Measurements from ENCODE around the gene CEP126.

The CEP126 gene

DNA sequence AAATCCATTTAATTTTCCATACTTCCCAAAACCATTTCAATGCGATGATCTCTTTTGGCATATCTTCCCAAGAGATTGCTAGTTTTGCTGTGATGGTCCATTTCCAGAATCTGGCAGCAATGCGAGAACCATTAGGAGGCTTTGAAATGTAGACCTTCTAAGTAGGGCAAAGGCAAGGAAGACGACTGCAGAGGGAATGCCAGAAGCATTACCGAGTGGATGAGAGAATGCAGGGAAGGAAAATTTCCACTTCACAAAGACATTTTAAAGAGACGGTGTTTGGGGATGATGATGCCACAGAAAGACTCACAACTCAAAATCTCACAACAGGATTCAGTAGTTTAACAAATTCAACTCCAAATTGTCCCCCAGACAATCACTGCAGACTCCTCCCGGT lies 471 bp upstream of the CEP126 start:
- Mint-ChIP-seq H3K36me3 (ENCODE audit: low read depth) (no peaks in the 10 kb centered on the region), H3K4me3 (peak overlapping the region; percentile 89), H3K27me3 (ENCODE audit: low read depth) (no peaks in the 10 kb centered on the region), H3K4me1 (ENCODE audit: low read depth) (peaks cover 20% of the 10 kb centered on the region), H3K27ac (no peak overlapping the region), H3K9me3 (no peaks in the 10 kb centered on the region)

- no peaks in the 10 kb centered on the region for H3K27me3 Mint-ChIP-seq (ENCODE audit: low read depth)
- H3K4me1 Mint-ChIP-seq (ENCODE audit: low read depth): peaks cover 20% of the 10 kb centered on the region
Measured at GRCh38 chr11:101915791-101916291, 1.0 kb downstream of the CEP126 start.

GRCh38 chr11:101916422-101916821 lies 1.6 kb downstream of the CEP126 start, which contains the start of gene ANGPTL5:
Gene ANGPTL5, minus strand, starts transcription at chr11:101916522. Its CDS starts 8,613 bp downstream, at chr11:101907909.
- peak within 1 kb of the TSS; percentile 89 for H3K4me3 Mint-ChIP-seq
- no peaks in the 10 kb centered on the region for H3K27me3 Mint-ChIP-seq (ENCODE audit: low read depth)
- no peaks in the 10 kb centered on the region for H3K9me3 Mint-ChIP-seq
- peak within 1 kb of the TSS; percentile 74 for H3K27ac Mint-ChIP-seq
- H3K36me3 Mint-ChIP-seq (ENCODE audit: low read depth): no peaks in the 10 kb centered on the region
- H3K4me1 Mint-ChIP-seq (ENCODE audit: low read depth): peaks cover 20% of the 10 kb centered on the region

More at GRCh38 chr11:101915791-101916291, 1.0 kb downstream of the CEP126 start:
- Mint-ChIP-seq H3K4me3 (peak overlapping the region; percentile 89), H3K9me3 (no peaks in the 10 kb centered on the region), H3K36me3 (ENCODE audit: low read depth) (no peaks in the 10 kb centered on the region), H3K27ac (peak overlapping the region; percentile 74)

- no peaks in the 10 kb centered on the region for H3K36me3 Mint-ChIP-seq (ENCODE audit: low read depth)
- H3K27ac Mint-ChIP-seq: no peak overlapping the region
- H3K4me1 Mint-ChIP-seq (ENCODE audit: low read depth): peaks cover 20% of the 10 kb centered on the region
- H3K27me3 Mint-ChIP-seq (ENCODE audit: low read depth): no peaks in the 10 kb centered on the region
- H3K9me3 Mint-ChIP-seq: no peaks in the 10 kb centered on the region
- H3K4me3 Mint-ChIP-seq: no peak overlapping the region
Measured at GRCh38 chr11:101917226-101917625, 2.4 kb downstream of the CEP126 start.

GRCh38 chr11:101920992-101921391 lies 6.2 kb downstream of the CEP126 start:
- Mint-ChIP-seq H3K4me1 (ENCODE audit: low read depth) (peaks cover 4% of the 10 kb centered on the region), H3K9me3 (no peaks in the 10 kb centered on the region), H3K36me3 (ENCODE audit: low read depth) (no peaks in the 10 kb centered on the region), H3K27me3 (ENCODE audit: low read depth) (no peaks in the 10 kb centered on the region), H3K4me3 (no peak overlapping the region), H3K27ac (no peak overlapping the region)

- Mint-ChIP-seq H3K36me3 (ENCODE audit: low read depth) (no peaks in the 10 kb centered on the region), H3K27ac (no peak overlapping the region), H3K27me3 (ENCODE audit: low read depth) (no peaks in the 10 kb centered on the region)
Measured at GRCh38 chr11:101923554-101923953, 8.7 kb downstream of the CEP126 start.

GRCh38 chr11:101929294-101929915 lies 14.6 kb downstream of the CEP126 start:
- no peaks in the 10 kb centered on the region for H3K36me3 Mint-ChIP-seq (ENCODE audit: low read depth)
- H3K9me3 Mint-ChIP-seq: no peaks in the 10 kb centered on the region
- no peak overlapping the region for H3K27ac Mint-ChIP-seq
- H3K4me1 Mint-ChIP-seq (ENCODE audit: low read depth): no peaks in the 10 kb centered on the region
- H3K27me3 Mint-ChIP-seq (ENCODE audit: low read depth): no peaks in the 10 kb centered on the region
- H3K4me3 Mint-ChIP-seq: no peak overlapping the region

More at GRCh38 chr11:101923554-101923953, 8.7 kb downstream of the CEP126 start:
- H3K4me3 Mint-ChIP-seq: no peak overlapping the region
- no peaks in the 10 kb centered on the region for H3K9me3 Mint-ChIP-seq
- no peaks in the 10 kb centered on the region for H3K4me1 Mint-ChIP-seq (ENCODE audit: low read depth)

DNA sequence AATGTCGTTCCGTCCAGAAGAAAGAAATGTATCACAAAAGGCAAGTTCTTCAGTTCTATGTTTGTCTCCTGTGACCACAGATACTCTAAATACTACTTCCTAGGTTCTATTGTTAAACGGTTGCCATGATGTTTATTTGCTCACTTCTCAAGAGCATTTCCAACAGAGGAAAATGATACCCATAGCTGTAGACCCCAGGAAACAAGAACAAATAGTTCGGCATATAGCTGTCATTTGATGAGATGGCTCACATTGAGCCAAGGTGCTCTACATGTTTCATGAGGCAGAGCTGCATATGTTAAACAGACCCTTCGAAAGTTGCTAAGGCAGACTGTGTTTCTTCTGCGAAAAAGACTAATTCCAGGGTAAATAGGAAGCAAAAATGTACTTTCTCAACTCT lies 16.9 kb downstream of the CEP126 start:
- H3K36me3 Mint-ChIP-seq (ENCODE audit: low read depth): no peaks in the 10 kb centered on the region
- no peak overlapping the region for H3K27ac Mint-ChIP-seq
- no peaks in the 10 kb centered on the region for H3K9me3 Mint-ChIP-seq
- H3K4me1 Mint-ChIP-seq (ENCODE audit: low read depth): no peaks in the 10 kb centered on the region
- H3K27me3 Mint-ChIP-seq (ENCODE audit: low read depth): no peaks in the 10 kb centered on the region
- H3K4me3 Mint-ChIP-seq: no peak overlapping the region

- H3K9me3 Mint-ChIP-seq: no peaks in the 10 kb centered on the region
- H3K4me3 Mint-ChIP-seq: no peak overlapping the region
- H3K27me3 Mint-ChIP-seq (ENCODE audit: low read depth): peaks cover 4% of the 10 kb centered on the region
- no peaks in the 10 kb centered on the region for H3K36me3 Mint-ChIP-seq (ENCODE audit: low read depth)
- no peak overlapping the region for H3K27ac Mint-ChIP-seq
- H3K4me1 Mint-ChIP-seq (ENCODE audit: low read depth): no peaks in the 10 kb centered on the region
Measured at GRCh38 chr11:101940901-101941520, 26.2 kb downstream of the CEP126 start.

DNA sequence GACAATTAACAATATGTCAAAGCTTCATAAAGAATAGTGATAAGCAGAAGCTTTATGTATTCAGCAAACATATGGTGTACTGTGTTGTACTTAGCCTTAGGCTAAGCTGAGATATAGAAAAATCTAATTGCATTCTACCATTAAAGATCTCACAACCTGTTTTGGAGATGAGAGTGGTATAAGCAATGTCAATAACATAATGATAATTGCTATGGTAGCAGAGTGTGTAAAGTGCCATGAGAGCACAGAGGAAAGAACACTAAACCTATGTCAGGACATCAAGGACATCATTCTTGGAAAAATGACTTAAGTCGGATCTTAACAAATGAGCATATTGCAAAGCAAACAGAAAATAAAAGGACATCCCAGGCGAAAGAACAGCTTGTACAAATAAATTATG lies 30.1 kb downstream of the CEP126 start:
- no peaks in the 10 kb centered on the region for H3K9me3 Mint-ChIP-seq
- H3K27me3 Mint-ChIP-seq (ENCODE audit: low read depth): peaks cover 4% of the 10 kb centered on the region
- H3K4me1 Mint-ChIP-seq (ENCODE audit: low read depth): no peaks in the 10 kb centered on the region
- no peak overlapping the region for H3K27ac Mint-ChIP-seq
- H3K4me3 Mint-ChIP-seq: no peak overlapping the region
- H3K36me3 Mint-ChIP-seq (ENCODE audit: low read depth): no peaks in the 10 kb centered on the region

DNA sequence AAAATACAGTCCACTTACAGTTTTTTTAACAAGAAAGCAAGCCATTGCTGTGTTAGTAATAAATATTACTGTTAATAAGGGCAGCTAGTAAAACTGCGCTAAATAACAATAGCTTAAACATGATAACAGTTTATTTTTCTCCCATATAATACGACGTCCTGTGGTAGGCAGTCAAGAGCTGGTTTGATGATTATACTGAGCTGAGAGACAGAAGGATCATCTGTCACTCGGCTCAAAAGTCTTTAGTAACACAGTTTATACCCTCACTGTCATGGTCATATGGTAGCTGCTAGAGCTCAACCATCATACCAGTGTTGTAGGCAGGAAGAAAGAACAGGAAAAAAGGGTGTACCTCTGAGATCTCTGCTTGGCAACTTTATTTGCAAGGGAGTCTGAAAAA lies 30.6 kb downstream of the CEP126 start:
- no peak overlapping the region for H3K4me3 Mint-ChIP-seq
- H3K9me3 Mint-ChIP-seq: no peaks in the 10 kb centered on the region
- no peaks in the 10 kb centered on the region for H3K4me1 Mint-ChIP-seq (ENCODE audit: low read depth)
- peaks cover 4% of the 10 kb centered on the region for H3K27me3 Mint-ChIP-seq (ENCODE audit: low read depth)
- no peaks in the 10 kb centered on the region for H3K36me3 Mint-ChIP-seq (ENCODE audit: low read depth)
- H3K27ac Mint-ChIP-seq: no peak overlapping the region

DNA sequence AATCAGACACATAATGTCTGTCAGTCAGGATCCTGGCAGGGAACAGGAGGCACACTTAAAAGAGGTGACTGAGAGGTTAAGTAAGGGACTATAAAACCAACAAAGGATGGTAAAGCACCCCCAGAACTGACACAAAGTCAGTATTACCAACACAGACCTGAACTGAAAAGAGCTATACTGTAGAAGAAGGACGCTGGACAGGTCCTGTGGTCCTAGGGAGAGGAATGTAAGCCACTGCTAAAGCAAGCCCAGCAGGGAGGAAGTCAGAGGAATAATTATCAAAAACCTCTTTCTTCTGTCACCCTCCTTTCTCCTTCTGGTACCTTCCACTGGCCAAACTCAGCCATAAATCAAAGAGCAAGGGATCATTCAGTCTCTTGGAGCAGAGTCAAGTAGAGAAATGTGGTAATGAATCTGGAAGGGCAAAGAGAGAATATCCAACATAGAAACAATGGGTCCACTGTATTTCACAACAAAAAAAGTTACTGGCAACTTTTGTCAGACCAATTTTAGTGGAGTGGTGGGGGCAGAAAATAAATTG lies 34.9 kb downstream of the CEP126 start:
- Mint-ChIP-seq H3K4me3 (no peak overlapping the region), H3K27ac (no peak overlapping the region), H3K9me3 (no peaks in the 10 kb centered on the region)

DNA sequence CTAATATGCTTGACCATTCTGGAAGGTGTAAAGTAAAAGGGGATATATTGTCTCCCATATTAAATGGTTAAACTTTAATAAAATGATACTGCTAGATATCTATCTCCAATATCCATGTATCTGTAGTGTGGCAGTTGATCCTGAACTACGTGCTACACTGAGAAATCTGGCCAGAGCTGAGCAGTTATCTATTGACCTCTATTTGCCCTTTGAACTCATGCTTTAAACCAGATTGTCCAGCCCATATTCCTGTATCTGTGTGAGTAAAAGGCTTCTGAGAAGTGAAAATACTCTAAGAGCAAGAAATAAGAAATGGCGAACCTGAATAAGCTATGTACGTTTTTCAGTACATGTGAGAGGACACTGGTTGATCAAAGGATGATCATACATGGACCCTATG lies 40.5 kb downstream of the CEP126 start:
- Mint-ChIP-seq H3K36me3 (ENCODE audit: low read depth) (no peaks in the 10 kb centered on the region), H3K27ac (no peak overlapping the region), H3K4me1 (ENCODE audit: low read depth) (no peaks in the 10 kb centered on the region), H3K27me3 (ENCODE audit: low read depth) (no peaks in the 10 kb centered on the region), H3K4me3 (no peak overlapping the region), H3K9me3 (no peaks in the 10 kb centered on the region)

More for the DNA sequence above, 34.9 kb downstream of the CEP126 start:
- Mint-ChIP-seq H3K4me1 (ENCODE audit: low read depth) (no peaks in the 10 kb centered on the region), H3K27me3 (ENCODE audit: low read depth) (no peaks in the 10 kb centered on the region), H3K36me3 (ENCODE audit: low read depth) (no peaks in the 10 kb centered on the region)

DNA sequence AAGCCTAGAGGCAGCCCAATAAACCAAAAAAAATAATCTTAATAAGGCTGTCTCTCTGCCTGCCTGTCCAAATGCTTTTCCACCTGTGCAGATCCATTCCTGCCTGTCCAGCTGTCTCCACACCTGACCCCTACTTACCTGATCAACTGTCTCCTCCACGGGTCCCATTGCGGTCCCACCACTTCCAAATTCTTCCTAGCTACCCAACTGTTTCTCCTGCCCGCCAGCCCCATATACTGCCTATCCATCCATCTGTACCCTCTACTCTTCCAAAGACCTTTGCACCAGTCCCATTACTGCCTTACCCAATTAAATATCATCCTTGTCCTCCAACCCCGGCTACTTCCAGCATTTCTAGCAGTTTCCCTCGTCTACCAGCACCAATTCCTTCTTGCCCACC lies 40.9 kb downstream of the CEP126 start:
- Mint-ChIP-seq H3K36me3 (ENCODE audit: low read depth) (no peaks in the 10 kb centered on the region), H3K9me3 (no peaks in the 10 kb centered on the region), H3K27ac (no peak overlapping the region), H3K27me3 (ENCODE audit: low read depth) (no peaks in the 10 kb centered on the region), H3K4me3 (no peak overlapping the region), H3K4me1 (ENCODE audit: low read depth) (no peaks in the 10 kb centered on the region)

DNA sequence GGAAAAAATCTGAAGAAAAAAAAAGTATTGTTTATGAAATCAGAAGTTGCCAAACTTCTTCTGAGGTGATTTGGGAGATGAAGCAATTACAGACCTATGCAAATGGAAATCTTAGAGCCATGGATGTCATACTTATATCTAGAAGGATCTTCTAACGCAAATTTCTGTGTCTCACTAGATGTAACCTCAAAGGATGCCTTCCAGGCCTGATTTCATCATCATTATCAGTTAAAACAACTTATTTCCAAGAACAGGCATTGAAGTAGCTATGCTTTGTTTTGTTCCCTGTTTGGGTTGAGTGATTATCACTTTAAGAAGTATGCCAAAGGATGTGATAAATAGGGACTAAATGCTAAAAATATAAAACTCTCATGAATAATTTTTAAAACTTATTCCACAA lies 45.4 kb downstream of the CEP126 start:
- no peak overlapping the region for H3K27ac Mint-ChIP-seq
- no peaks in the 10 kb centered on the region for H3K9me3 Mint-ChIP-seq
- no peak overlapping the region for H3K4me3 Mint-ChIP-seq
- H3K27me3 Mint-ChIP-seq (ENCODE audit: low read depth): no peaks in the 10 kb centered on the region
- no peaks in the 10 kb centered on the region for H3K4me1 Mint-ChIP-seq (ENCODE audit: low read depth)
- H3K36me3 Mint-ChIP-seq (ENCODE audit: low read depth): no peaks in the 10 kb centered on the region

Data from T-helper 1 cell treated with Interleukin-12 subunit alpha and Interleukin-12 subunit beta and Interleukin-4 antibody, amounts not matched to agents 30 μg/mL and 1 μg/mL, for 36 hours (primary cell).